HEK293 (cell line): ENCODE results near the gene PPDPF.

Experiments used
- EGR2 ChIP-seq: fragments of 450-650 bp; formaldehyde crosslinking; IDR thresholded peaks from 2 replicates; pipeline ENCODE4 v1.5.1; 2016; ENCODE audit warnings: low read depth, missing biosample characterization, missing genetic modification characterization
- IKZF3 ChIP-seq: fragments of 450-650 bp; IDR thresholded peaks from 2 replicates; pipeline ENCODE4 v1.5.0; 2018; ENCODE audit warnings: missing biosample characterization, mild to moderate bottlenecking, missing genetic modification characterization, moderate library complexity
- KLF8 ChIP-seq: fragments of 450-650 bp; formaldehyde crosslinking; IDR thresholded peaks from 2 replicates; pipeline ENCODE4 v1.5.1; 2016; ENCODE audit warnings: missing biosample characterization, missing genetic modification characterization
- PRDM1 ChIP-seq: fragments of 450-650 bp; formaldehyde crosslinking; IDR thresholded peaks from 2 replicates; pipeline ENCODE4; 2016; ENCODE audit warnings: missing biosample characterization, missing genetic modification characterization
- SETDB1 ChIP-seq: IDR thresholded peaks from one replicate; pipeline ENCODE4 v1.6.1; 2017; ENCODE audit warnings: mild to moderate bottlenecking, low read length, moderate library complexity, mixed read lengths; ENCODE audit not compliant: insufficient read length
- TRIM28 ChIP-seq: IDR thresholded peaks from 2 replicates; pipeline ENCODE4 v1.6.1; 2011; ENCODE audit warnings: low read length, control low read depth, borderline replicate concordance
- ZBTB20 ChIP-seq: fragments of 450-650 bp; formaldehyde crosslinking; IDR thresholded peaks from 2 replicates; pipeline ENCODE4 v1.5.1; 2016; ENCODE audit warnings: missing biosample characterization, missing genetic modification characterization
- ZBTB8A ChIP-seq: fragments of 450-650 bp; formaldehyde crosslinking; IDR thresholded peaks from 2 replicates; pipeline ENCODE4 v1.5.1; 2016; ENCODE audit warnings: missing biosample characterization, missing genetic modification characterization
- ZEB2 ChIP-seq: fragments of 450-650 bp; formaldehyde crosslinking; IDR thresholded peaks from 2 replicates; pipeline ENCODE4 v1.5.1; 2016; ENCODE audit warnings: missing biosample characterization, missing genetic modification characterization
- ZIC2 ChIP-seq: fragments of 450-650 bp; formaldehyde crosslinking; IDR thresholded peaks from 2 replicates; pipeline ENCODE4 v1.5.1; 2016; ENCODE audit warnings: missing biosample characterization, missing genetic modification characterization
- ZNF133 ChIP-seq: fragments of 450-650 bp; formaldehyde crosslinking; IDR thresholded peaks from 2 replicates; pipeline ENCODE4 v1.5.1; 2016; ENCODE audit warnings: missing biosample characterization, missing genetic modification characterization
- ZNF140 ChIP-seq: fragments of 450-650 bp; formaldehyde crosslinking; IDR thresholded peaks from 2 replicates; pipeline ENCODE4 v1.5.1; 2016; ENCODE audit warnings: missing biosample characterization, missing genetic modification characterization
- ZNF169 ChIP-seq: fragments of 450-650 bp; formaldehyde crosslinking; IDR thresholded peaks from 2 replicates; pipeline ENCODE4 v1.5.1; 2016; ENCODE audit warnings: missing biosample characterization, missing genetic modification characterization
- ZNF175 ChIP-seq: fragments of 450-650 bp; formaldehyde crosslinking; IDR thresholded peaks from 2 replicates; pipeline ENCODE4 v1.5.1; 2016; ENCODE audit warnings: missing biosample characterization, missing genetic modification characterization
- ZNF184 ChIP-seq: fragments of 450-650 bp; IDR thresholded peaks from 2 replicates; pipeline ENCODE4 v1.5.1; 2018; ENCODE audit warnings: missing biosample characterization, mild to moderate bottlenecking, missing genetic modification characterization
- ZNF211 ChIP-seq: fragments of 450-650 bp; formaldehyde crosslinking; IDR thresholded peaks from 2 replicates; pipeline ENCODE4 v1.5.1; 2016; ENCODE audit warnings: low read depth, missing biosample characterization, missing genetic modification characterization
- ZNF221 ChIP-seq: fragments of 450-650 bp; formaldehyde crosslinking; IDR thresholded peaks from 2 replicates; pipeline ENCODE4 v1.5.1; 2017; ENCODE audit warnings: missing biosample characterization, missing genetic modification characterization, borderline replicate concordance
- ZNF223 ChIP-seq: fragments of 450-650 bp; formaldehyde crosslinking; IDR thresholded peaks from 2 replicates; pipeline ENCODE4 v1.5.1; 2016; ENCODE audit warnings: missing biosample characterization, missing genetic modification characterization
- ZNF248 ChIP-seq: fragments of 450-650 bp; formaldehyde crosslinking; IDR thresholded peaks from 2 replicates; pipeline ENCODE4 v1.5.1; 2017; ENCODE audit warnings: missing biosample characterization, missing genetic modification characterization
- ZNF280D ChIP-seq: fragments of 450-650 bp; formaldehyde crosslinking; IDR thresholded peaks from 2 replicates; pipeline ENCODE4 v1.5.1; 2016; ENCODE audit warnings: missing biosample characterization, missing genetic modification characterization
- ZNF292 ChIP-seq: fragments of 450-650 bp; formaldehyde crosslinking; IDR thresholded peaks from 2 replicates; pipeline ENCODE4 v1.5.1; 2016; ENCODE audit warnings: low read depth, missing biosample characterization, missing genetic modification characterization, borderline replicate concordance
- ZNF311 ChIP-seq: fragments of 450-650 bp; formaldehyde crosslinking; IDR thresholded peaks from 2 replicates; pipeline ENCODE4 v1.5.1; 2017; ENCODE audit warnings: missing biosample characterization, missing genetic modification characterization, borderline replicate concordance
- ZNF335 ChIP-seq: fragments of 450-650 bp; formaldehyde crosslinking; conservative IDR thresholded peaks from 2 replicates; pipeline ENCODE4 v1.5.1; 2016; ENCODE audit warnings: missing biosample characterization, missing genetic modification characterization
- ZNF354C ChIP-seq: fragments of 450-650 bp; formaldehyde crosslinking; IDR thresholded peaks from 2 replicates; pipeline ENCODE4 v1.5.1; 2016; ENCODE audit warnings: missing biosample characterization, missing genetic modification characterization, low read depth, borderline replicate concordance
- ZNF391 ChIP-seq: fragments of 450-650 bp; formaldehyde crosslinking; IDR thresholded peaks from 2 replicates; pipeline ENCODE4 v1.5.1; 2016; ENCODE audit warnings: low read depth, missing biosample characterization, missing genetic modification characterization, borderline replicate concordance
- ZNF423 ChIP-seq: fragments of 450-650 bp; formaldehyde crosslinking; IDR thresholded peaks from 2 replicates; pipeline ENCODE4 v1.5.1; 2016; ENCODE audit warnings: missing biosample characterization, missing genetic modification characterization
- ZNF560 ChIP-seq: fragments of 450-650 bp; formaldehyde crosslinking; IDR thresholded peaks from 2 replicates; pipeline ENCODE4 v1.5.1; 2017; ENCODE audit warnings: missing biosample characterization, missing genetic modification characterization, borderline replicate concordance
- ZNF561 ChIP-seq: fragments of 450-650 bp; IDR thresholded peaks from 2 replicates; pipeline ENCODE4 v1.5.1; 2018; ENCODE audit warnings: missing biosample characterization, missing genetic modification characterization, borderline replicate concordance
- ZNF610 ChIP-seq: fragments of 450-650 bp; formaldehyde crosslinking; IDR thresholded peaks from 2 replicates; pipeline ENCODE4 v1.5.1; 2016; ENCODE audit warnings: missing biosample characterization, missing genetic modification characterization, borderline replicate concordance
- ZNF664 ChIP-seq: fragments of 450-650 bp; formaldehyde crosslinking; IDR thresholded peaks from 2 replicates; pipeline ENCODE4 v1.5.1; 2016; ENCODE audit warnings: missing biosample characterization, missing genetic modification characterization
- ZNF677 ChIP-seq: fragments of 450-650 bp; IDR thresholded peaks from 2 replicates; pipeline ENCODE4 v1.5.0; 2018; ENCODE audit warnings: missing biosample characterization, mild to moderate bottlenecking, missing genetic modification characterization, moderate library complexity
- ZNF707 ChIP-seq: fragments of 450-650 bp; formaldehyde crosslinking; IDR thresholded peaks from 2 replicates; pipeline ENCODE4 v1.5.1; 2016; ENCODE audit warnings: missing biosample characterization, missing genetic modification characterization
- ZNF776 ChIP-seq: fragments of 450-650 bp; formaldehyde crosslinking; IDR thresholded peaks from 2 replicates; pipeline ENCODE4 v1.5.0; 2017; ENCODE audit warnings: missing biosample characterization, missing genetic modification characterization, borderline replicate concordance
- ZNF777 ChIP-seq: fragments of 450-650 bp; formaldehyde crosslinking; IDR thresholded peaks from 2 replicates; pipeline ENCODE4 v1.5.1; 2017; ENCODE audit warnings: missing biosample characterization, missing genetic modification characterization, borderline replicate concordance
- ZNF843 ChIP-seq: fragments of 450-650 bp; formaldehyde crosslinking; IDR thresholded peaks from 2 replicates; pipeline ENCODE4 v1.5.1; 2016; ENCODE audit warnings: missing biosample characterization, missing genetic modification characterization
- ZSCAN18 ChIP-seq: fragments of 450-650 bp; formaldehyde crosslinking; IDR thresholded peaks from 2 replicates; pipeline ENCODE4 v1.5.1; 2016; ENCODE audit warnings: missing biosample characterization, missing genetic modification characterization
- ZSCAN5A ChIP-seq: fragments of 450-650 bp; formaldehyde crosslinking; IDR thresholded peaks from 2 replicates; pipeline ENCODE4 v1.5.1; 2016; ENCODE audit warnings: missing biosample characterization, missing genetic modification characterization

The PPDPF gene

GRCh38 chr20:63519668-63520503 lies 679 bp upstream of the PPDPF start (continued):
- no peak for TF ChIP-seq ZNF843 (tag by site-specific recombination)
- TF ChIP-seq ZNF133 (tag by site-specific recombination), result no peak
- TF ChIP-seq ZNF311 (tag by site-specific recombination), result no peak
- no peak for TF ChIP-seq ZNF664 (tag by site-specific recombination)
- no peak for TF ChIP-seq ZNF391
- TF ChIP-seq PRDM1 (tag by site-specific recombination), result no peak
- TF ChIP-seq IKZF3, result 0 out of 2 replicates have a peak, but pooled peaks have one; percentile 21
- TF ChIP-seq ZNF211 (tag by site-specific recombination), result no peak
- no peak for TF ChIP-seq ZNF707 (tag by site-specific recombination)
- peak; percentile 70; the same call in 1 of the 2 replicates for TF ChIP-seq ZNF777 (tag by site-specific recombination)
- TF ChIP-seq ZNF354C (tag by site-specific recombination), result no peak
- peak; percentile 89 for TF ChIP-seq ZNF335 (tag by site-specific recombination)
- no peak for TF ChIP-seq ZNF610
- TF ChIP-seq ZNF561 (tag by site-specific recombination), result peak; percentile 80; the same call in 1 of the 2 replicates
- TF ChIP-seq ZNF280D (tag by site-specific recombination), result no peak
- no peak for TF ChIP-seq ZNF776 (tag by site-specific recombination)
- no peak for TF ChIP-seq ZNF292 (tag by site-specific recombination)
- no peak for TF ChIP-seq ZNF184 (tag by site-specific recombination)
- TF ChIP-seq ZNF223 (tag by site-specific recombination), result no peak
- TF ChIP-seq KLF8 (tag by site-specific recombination), result peak; percentile 69
- no peak for TF ChIP-seq SETDB1
- TF ChIP-seq ZNF175 (tag by site-specific recombination), result no peak
- no peak for TF ChIP-seq ZNF677 (tag by site-specific recombination)
- TF ChIP-seq ZNF140, result no peak
- TF ChIP-seq ZEB2 (tag by site-specific recombination), result no peak
- peak; percentile 86 for TF ChIP-seq ZBTB20 (tag by site-specific recombination)
- TF ChIP-seq ZNF169, result no peak
- no peak for TF ChIP-seq ZNF248
- peak; percentile 79 for TF ChIP-seq ZIC2 (tag by site-specific recombination)
- TF ChIP-seq ZNF560 (tag by site-specific recombination), result no peak
- TF ChIP-seq ZNF221, result no peak
- no peak for TF ChIP-seq ZSCAN5A
- TF ChIP-seq ZBTB8A, result peak; percentile 100
- TF ChIP-seq TRIM28, result no peak
- TF ChIP-seq ZSCAN18 (tag by site-specific recombination), result no peak
- peak; percentile 82 for TF ChIP-seq EGR2 (tag by site-specific recombination)
- no peak; the same call in none of the 2 replicates for TF ChIP-seq ZNF423 (tag by site-specific recombination)
